Bone marrow (tissue), 2 donors: Measurements from ENCODE around the gene SLC44A3.
"Not testable (repeated sequence)": the region's sequence is repeated elsewhere in the genome, so short reads cannot be mapped to it uniquely, and the experiment has no call there.

Source experiments
- DNase-seq, 2 donors: peaks; one replicate each; lab custom pipeline; 2025; lab: John Stamatoyannopoulos, UW

Gene SLC44A3

DNA sequence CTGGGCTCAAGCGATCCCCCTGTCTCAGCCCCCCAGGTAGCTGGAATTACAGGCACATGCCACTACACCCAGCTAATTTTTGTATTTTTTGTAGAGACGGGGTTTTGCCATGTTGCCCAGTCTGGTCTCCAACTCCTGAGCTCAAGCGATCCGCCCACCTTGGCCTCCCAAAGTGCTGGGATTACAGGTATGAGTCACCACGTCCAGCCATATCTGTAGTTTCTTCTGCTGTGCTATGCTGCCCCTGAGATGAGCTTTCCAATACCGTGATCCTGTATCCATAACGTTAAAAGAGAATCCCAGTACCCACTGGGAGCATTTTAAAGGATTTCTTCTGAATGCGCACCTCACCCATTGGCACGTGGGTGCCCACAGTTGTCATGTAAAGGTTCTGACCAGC lies 20.2 kb downstream of the SLC44A3 start:
- DNase-seq = not testable (repeated sequence)

DNA sequence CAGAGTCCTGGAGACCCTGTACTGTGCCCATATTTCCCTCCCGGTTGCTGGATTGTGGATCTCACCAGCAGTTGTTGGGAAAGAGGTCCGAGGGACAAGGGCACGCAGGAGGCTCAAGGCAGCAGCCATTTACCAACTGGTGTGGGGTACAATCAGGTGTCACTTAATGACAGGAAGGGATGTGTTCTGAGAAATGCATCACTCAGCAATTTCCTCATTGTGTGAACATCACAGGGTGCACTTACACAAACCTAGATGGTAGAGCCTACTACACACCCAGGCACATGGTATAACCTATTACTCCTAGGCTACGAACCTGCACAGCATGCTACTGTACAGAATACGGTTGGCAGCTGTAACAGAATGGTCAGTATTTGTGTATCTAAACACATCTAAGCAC lies 20.7 kb downstream of the SLC44A3 start:
- no peak for DNase-seq

DNA sequence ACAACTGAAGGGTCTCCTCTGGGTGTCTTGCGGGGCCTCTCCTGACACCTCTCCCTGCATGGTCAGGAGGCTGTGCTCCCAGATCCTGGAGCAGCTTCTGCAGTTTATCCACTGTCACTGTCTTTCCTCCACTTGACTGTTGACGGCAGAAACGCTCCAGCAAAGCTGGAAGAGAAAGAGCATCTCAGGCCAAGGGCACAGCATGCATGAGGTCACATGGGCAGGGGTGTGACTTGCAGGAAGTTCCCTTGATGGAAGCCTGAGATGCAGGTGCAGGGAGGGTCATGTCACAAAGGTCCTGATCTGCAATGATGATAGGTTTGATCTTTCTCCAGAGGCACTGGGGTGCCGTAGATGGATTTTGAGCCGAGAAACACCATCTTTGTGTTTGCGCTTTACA lies 23.3 kb downstream of the SLC44A3 start:
- no peak for DNase-seq

DNA sequence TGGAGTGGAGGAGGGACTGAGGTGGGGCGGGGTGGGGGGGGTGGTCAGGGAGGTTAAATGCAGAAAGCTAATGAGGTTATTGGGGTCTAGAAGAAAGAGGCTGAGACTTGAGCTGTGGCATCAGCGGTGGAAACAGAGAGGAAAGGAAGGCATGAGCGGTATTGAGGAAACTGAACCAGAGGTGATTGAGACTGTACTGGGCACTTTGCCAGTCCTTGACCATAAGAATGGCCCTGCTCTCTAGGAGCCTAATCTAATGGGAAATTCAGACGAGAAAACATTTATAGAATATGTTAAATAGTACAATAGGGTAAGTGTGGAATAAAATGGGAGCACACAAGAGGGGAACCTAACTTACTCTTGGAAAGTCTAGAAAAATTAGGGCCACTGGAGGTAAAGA lies 23.7 kb downstream of the SLC44A3 start:
- no peak for DNase-seq

- DNase-seq = no peak
Measured at GRCh38 chr1:94846308-94846707, 26.2 kb downstream of the SLC44A3 start.

DNA sequence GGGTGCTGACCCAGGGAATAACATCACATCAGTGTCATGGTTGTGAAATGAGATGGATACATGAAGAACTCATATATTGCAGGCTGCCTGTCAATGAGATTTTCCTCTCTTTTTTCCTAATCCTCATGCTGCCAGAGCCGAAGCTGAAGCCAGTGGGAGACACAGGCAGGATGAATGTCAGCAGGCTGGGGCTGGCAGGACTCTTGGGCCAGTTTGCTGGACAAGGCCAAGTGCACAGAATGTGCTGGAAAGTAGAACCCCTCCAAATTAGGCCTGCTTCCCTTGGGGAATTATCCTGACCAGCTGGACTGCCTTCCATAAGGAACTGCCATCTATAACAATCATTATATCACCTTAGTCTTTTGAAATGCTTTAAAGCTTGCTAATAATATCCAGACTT lies 31.4 kb downstream of the SLC44A3 start:
- no peak for DNase-seq

- no peak for DNase-seq
Measured at GRCh38 chr1:94852788-94853187, 32.6 kb downstream of the SLC44A3 start.

DNA sequence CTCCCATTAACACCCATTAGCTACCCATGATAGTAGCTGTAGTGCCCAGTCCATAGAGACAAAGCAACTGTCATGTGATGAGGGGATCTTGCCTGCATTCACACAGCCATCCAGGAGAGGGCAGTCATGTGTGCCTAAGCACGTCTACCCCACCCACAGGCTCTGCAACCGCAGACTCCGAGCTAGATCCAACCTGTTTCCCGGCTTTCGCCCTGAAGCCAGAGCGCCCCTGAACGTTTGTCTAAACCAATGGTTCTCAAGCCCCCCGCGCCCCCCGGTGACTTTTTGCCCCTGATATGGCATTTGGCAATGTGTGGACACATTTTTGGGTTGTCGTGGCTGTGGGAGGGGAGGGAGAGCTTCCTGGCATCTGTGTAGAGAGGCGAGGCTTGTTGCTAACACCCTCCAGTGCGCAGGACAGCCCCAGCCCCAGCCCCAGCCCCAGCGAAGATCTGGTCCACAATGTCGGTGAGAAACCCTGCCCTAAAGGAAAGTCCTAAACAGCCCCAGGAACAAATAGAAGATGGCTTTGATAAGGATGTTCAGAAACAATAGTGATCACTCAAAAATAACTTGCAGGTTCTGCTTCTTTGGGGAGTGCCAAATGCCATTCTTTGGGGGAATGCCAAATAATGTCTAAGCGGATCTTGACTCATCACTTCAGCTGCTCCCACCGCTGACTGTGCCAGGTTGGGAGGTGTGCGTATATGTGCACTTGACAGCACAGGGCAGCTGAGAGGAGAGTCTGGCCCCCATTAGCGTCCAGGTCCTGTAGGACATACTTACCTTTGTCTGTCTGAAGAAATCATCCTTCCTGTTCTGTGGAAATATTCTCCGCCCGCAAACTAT lies 34.5 kb downstream of the SLC44A3 start:
- DNase-seq = peak; percentile 17 to 72

DNA sequence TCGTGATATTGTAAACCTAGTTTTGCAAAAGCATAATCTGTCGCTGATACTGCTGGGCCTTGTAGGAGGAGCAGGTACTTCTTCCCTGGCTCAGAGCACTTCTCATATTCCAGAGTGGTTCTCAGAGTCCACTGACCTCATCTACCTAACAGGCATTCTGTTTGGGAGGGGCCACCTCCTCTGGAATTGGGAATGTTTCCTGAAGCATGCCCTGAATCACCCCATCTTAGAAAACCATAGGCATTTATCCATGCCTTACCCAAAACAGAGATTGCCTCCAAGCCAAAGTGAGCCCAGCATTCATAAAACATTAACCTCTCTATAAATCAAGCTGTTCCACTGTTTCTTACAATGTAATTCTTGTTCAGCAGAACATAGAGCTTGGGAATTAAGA lies 35.1 kb downstream of the SLC44A3 start:
- no peak for DNase-seq

DNA sequence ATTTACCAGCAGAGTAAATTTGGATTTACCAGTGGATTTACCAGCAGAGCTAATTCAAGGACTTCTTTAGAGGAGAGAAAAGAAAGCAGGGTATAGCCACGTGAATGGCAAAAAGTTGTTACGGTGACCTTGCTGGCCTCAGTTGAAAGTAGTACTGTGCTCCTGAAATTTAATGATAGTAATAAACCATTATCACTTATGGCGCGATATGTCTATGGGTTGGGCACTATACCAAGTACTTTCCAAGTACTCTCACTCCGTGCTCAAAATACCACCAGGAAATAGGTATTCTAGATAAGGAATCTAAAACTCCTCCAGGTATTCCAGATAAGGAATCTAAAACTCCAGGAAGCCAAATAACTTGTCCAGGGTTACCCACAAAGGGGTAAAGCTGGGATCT lies 35.8 kb downstream of the SLC44A3 start:
- no peak for DNase-seq

GRCh38 chr1:94856868-94857267 lies 36.7 kb downstream of the SLC44A3 start:
- no peak for DNase-seq

DNA sequence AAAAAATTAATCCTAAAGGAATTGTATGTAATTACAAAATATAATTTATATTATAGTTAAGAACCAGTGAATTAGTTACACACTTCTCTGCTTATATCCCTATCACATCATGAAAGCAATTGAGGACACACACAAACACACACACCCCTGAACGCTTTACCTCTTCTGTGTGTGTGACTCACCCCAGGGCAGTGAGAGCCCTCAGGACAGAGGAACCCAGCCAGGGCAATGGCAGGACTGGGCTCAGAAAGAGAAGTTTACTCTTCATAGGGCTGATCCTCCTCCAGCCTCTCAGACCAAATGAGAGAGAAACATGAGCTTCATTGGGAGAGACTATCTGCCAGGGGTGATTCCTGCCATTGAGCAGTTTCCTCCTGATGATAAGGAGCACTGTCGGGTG lies 38.1 kb downstream of the SLC44A3 start:
- no peak for DNase-seq

- no peak for DNase-seq
Measured at GRCh38 chr1:94859174-94859573, 39.0 kb downstream of the SLC44A3 start.

- no peak for DNase-seq
Measured at GRCh38 chr1:94862718-94863117, 42.6 kb downstream of the SLC44A3 start.

GRCh38 chr1:94863297-94863911 lies 43.2 kb downstream of the SLC44A3 start:
- no peak for DNase-seq

GRCh38 chr1:94863919-94864318 lies 43.8 kb downstream of the SLC44A3 start:
- no peak for DNase-seq

GRCh38 chr1:94864821-94865220 lies 44.7 kb downstream of the SLC44A3 start:
- DNase-seq = no peak

- no peak for DNase-seq
Measured at GRCh38 chr1:94865360-94865759, 45.2 kb downstream of the SLC44A3 start.

DNA sequence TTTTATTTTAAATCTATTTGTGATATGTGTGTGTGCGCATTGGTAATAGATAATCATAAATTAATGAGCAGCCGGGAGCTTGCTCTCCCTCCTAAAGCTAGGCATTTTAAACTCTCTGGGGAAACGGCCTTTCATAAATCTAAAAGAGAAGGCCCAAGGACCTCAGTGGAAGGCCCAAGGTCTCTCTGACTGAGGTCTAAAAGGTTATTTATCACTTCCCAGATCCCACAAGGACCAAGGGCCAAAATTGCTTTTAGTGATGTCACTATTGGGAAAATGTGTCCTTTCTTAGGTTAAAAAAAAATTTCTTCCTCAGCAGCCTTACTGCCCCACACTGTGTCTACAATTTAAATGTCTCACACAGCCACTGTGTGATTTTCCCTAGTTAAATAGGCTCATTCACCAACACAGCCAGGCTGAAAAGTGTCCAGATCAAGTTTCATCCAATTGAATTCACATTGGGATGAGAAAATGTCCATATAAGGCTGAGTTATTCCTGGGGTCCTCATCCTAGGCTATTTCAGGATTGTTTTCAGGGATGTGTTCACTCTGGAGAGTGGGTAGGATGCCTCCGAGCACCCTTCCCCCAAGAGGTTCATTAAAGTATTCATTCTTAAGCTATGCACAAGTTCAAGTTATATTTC lies 46.1 kb downstream of the SLC44A3 start:
- no peak for DNase-seq

DNA sequence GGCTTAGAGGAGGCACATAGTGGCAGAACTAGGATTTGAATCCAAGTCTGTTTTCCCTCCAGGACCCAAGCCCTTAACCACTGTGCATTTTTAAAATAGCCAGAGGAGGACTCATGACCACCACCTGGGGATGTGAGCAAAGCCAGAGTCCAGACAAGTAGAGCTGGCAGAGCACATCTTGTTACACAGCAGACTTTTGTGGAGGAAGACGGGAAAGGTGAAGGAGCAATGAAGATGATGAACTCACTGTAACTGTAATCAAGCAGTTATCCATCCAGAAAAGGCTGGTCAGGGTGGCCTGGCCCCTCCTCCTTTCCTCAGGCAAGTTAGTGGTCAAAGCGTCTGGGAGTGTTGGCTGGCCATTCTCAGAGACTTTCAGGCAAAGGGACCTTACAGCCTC lies 50.9 kb downstream of the SLC44A3 start:
- no peak for DNase-seq

- DNase-seq = no peak
Measured at GRCh38 chr1:94872771-94873495, 52.8 kb downstream of the SLC44A3 start.

GRCh38 chr1:94873520-94874351 lies 53.6 kb downstream of the SLC44A3 start:
- DNase-seq = no peak
